Fibroblast of lung (primary cell): ENCODE results near the gene TTC39B.

ENCODE experiments used
- CTCF ChIP-seq, 2 donors: IDR thresholded peaks in 1 of 2; conservative IDR thresholded peaks in 1 of 2; 1 replicate in 1 of 2; 2 replicates in 1 of 2; pipeline ENCODE4 v1.5.1; 2011 to 2012; ENCODE audit warnings: low read length in 2 of 2, control low read depth in 1 of 2, inconsistent platforms in 1 of 2, low read depth in 1 of 2, mild to moderate bottlenecking in 1 of 2
- EZH2 ChIP-seq: IDR thresholded peaks from 2 replicates; pipeline ENCODE4 v1.5.1; 2012; ENCODE audit warnings: low read length, control low read depth, mild to moderate bottlenecking; ENCODE audit errors: missing control alignments

DNA sequence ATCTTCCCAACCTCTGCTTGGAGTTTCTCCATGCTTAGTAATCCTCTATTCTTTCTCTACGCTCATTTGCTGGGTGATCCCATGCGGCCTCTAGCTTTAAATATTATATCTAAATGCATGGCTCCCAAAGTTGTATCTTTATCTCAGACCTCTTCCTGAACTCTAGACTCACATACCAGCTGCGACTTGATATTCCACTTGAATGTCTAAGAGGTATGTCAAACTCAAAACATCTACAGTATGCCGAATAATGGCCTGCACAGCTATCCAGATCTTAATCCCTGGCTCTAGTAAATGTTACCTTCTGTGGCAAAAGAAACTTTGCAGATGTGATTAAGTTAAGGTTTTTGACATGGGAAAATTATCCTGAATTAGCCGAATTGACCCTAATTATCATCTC is 179.2 kb downstream of the TTC39B start:
- TF ChIP-seq CTCF (conservative IDR thresholded peaks at IDR 0.05 in 1 of 2, IDR thresholded peaks at IDR 0.05 in 1 of 2; ENCODE audit: low read depth in 1 of 2, low read length in 2 of 2) (no peak), EZH2 (no peak)
